UCSD-AML1 (cell line): Measurements from ENCODE around the gene RNF144A.
"Not testable (repeated sequence)": the region's sequence is repeated elsewhere in the genome, so short reads cannot be mapped to it uniquely, and the experiment has no call there.

Source experiments
- DNase-seq: peaks from one replicate; lab custom pipeline; 2025; ENCODE audit not compliant: unreplicated experiment; lab: John Stamatoyannopoulos, UW

The RNF144A gene

DNA sequence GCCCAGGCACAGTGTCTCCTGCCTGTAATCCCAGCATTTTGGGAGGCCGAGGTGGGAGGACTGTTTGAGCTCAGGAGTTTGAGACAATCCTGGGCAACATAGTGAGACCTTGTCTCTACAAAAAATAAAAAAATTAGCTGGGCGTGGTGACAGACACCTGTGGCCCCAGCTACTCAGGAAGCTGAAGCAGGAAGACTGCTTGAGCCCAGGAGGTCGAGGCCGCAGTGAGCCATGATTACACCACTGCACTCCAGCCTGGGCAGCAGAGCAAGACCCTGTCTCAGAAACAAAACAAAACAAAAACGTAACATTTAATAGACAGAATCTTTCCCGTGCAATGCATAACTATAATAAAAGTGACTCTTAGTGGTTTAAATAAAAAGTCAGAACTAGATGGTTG is 84.2 kb downstream of the RNF144A start:
- not testable (repeated sequence) for DNase-seq

DNA sequence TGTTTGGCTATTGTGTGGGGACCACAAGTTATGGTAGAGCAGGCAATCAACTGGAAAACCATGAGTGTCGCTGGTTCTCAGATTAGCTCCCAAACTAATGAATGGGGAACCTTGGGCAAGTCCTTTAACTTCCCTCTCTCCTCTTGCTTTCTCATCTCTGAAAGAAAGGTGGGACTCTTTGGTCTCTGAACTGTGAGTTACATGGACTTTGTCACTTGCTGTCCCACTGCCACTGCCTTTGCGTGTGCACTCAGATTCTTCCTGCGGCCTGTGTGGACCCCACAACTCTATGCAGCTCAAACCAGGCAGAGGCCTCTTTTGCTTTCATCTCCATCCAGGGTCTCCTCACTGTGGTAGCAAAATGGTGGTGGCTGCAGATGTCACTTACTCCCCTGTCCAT is 86.7 kb downstream of the RNF144A start:
- DNase-seq = no peak

DNA sequence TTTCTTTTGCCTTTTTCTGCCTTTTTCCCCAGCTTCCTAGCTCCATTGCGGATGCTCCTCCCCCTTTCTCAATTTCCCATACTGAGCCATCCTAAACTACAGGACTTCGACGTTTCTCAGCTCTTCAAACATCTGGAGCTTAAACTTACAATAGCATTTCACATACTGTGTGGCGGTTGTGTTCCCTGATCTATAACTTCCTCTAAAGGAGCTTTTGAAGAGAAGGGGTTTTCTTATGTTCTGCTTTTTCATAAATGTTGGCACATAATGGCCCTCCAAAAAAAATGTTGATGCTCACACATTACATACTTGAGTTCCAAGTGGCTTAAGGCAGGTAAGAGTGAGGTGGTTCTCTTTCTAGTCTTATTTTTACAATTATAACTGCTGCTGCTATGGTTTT is 87.4 kb downstream of the RNF144A start:
- no peak for DNase-seq

DNA sequence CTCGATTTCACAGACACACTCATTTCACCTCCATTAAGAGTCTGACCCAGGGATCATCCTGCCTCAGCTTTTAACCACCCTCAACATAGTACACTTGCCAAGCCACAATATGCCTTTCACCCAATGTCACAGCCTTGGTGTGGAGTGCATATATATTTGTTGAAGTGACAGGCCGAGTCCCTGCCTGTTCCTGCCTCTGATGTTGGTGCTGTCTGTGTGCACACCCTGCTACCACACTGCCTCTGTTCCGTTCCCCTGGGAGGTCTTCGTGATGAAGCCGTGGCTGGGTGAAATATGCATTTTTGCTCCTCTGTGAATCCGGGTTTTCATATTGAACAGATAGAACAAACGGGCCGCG is 90.3 kb downstream of the RNF144A start:
- DNase-seq = no peak

DNA sequence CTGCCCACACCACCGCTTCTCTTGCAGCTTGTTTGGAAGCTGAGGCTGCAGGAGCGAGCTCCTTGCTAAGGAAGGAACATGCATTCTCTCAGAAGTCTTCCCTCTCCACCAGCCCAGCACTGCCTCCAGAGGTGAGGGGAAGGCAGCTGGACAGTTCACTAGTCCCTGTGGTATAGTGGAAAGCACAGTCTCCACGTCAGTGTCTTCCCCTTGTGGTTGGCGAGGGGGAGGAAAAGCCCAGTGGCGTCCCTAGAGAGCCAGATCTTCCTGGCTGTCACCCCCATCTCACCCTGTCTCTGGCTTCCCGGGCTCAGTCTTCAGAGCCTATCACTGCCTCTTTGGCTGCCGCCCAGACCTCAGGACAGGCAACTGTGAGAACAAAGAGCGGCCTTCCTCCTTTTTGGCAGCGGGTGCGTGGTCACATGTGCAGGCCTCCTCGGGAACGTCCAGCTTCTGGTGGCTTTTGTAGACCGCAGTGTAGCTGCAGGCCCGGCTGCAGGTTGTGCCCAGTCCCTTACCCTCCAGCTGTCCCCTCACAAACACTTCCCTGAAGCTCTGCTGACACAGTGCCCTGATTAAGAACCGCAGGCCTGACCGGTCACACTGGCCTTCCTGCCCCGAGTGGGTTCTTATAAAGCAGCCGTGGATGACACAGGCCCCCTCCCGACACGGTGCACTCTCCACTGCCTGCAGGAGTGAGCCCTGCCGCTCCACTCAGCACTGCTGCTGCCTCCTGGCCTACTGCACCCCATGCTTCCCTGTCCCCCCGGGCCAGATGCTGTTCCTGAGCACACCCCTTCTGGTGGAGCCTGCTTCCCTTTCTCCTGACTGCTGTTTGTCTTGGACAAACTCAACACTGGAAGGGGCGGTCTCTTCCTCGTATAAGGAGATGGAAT is 90.9 kb downstream of the RNF144A start:
- peak; percentile 87 for DNase-seq

DNA sequence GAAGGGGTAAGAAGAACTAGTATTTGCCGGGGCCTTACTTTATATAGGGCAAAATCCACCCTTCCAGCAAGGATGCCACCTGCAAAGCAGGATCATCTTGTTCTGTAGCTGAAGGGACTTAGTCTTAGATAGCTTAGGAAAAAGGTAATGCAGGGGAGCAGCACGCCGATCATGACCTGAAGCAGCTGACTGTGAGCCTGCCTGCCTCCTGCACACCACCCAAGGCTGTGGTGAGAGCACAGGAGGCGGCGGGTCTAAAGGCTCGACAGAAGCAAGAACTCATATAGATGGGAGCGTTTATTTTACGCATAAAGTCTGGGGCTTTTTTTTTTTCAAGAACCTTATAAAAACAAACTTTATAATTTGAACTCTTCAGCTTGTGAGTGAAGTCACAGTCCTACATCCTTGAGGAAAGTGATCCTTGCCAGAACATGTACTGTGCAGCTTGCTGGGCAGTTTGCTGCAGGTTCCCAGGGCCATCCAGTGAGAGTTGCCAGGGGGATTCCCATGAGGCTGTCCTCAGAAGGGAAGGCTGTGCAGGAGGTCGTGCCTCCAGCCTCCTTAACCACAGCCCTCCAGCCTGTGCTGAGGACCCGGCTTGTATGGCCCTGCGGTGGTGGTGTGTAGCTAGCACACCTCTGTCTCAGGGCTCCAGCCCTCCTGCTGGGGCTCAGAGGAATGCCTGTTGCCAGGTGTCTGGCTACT is 92.1 kb downstream of the RNF144A start:
- DNase-seq = no peak

DNA sequence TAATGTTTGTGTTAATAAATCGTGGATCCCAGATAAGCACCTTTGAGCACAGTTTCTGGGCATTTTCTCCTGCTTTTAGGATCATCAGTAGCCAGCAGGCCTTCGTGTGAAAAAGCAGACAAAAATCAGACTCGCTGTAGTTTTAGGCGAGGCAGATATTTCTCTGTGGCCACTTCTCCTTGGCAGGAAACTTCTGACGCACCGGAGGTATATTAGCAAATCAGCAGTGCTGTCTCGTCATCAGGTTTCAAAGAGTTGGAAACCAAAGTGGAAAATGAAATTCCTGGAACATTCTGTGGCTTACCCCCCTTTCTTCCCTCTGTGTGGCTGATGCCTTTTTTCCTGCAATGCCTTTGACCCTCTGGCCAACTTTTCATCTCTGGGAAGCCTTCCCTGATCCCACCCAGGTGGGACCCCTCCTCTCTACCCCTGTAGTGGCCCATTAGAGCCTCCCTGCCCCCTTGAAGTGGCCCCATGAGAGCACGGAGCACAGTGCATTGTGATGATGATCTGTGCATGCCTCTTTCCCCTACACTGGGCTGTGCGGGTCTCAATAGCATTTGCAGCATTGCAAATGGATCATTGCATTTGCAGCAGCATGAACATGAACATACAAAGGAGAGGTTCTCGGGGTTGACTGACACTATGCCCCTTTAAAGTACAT is 93.3 kb downstream of the RNF144A start:
- no peak for DNase-seq

DNA sequence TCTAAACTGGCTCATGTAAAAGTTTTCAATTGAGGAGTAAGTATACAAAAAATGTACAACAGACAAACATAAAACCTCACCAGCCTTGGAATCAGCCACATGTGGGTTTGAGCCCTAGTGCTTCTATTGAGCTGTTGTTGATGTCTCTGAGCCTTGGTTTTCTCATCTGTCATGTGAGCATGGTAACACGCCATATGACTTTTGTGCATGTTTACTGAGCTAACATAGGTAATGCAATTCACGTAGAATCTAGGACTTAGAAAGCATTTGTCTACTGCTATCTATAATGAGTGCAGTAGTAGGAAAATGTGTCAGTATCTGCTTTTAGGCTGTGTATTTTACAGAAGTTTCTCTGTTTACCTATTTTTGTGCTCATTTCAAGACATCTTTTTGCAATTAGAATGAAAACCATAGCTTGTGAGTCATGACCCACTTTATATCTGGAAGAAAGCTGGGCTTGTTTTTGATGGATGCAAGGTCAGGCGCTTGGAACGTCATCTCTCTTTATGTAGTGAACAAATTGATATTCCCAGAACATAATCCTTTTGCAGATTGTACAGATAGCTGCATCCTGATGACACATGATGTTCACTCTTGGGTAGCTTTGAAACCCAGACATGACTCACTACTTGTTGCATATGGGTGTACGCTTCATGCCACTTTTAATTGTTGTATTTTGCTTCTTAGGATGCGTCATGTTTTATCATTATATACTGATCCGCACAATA is 94.3 kb downstream of the RNF144A start:
- DNase-seq = no peak

DNA sequence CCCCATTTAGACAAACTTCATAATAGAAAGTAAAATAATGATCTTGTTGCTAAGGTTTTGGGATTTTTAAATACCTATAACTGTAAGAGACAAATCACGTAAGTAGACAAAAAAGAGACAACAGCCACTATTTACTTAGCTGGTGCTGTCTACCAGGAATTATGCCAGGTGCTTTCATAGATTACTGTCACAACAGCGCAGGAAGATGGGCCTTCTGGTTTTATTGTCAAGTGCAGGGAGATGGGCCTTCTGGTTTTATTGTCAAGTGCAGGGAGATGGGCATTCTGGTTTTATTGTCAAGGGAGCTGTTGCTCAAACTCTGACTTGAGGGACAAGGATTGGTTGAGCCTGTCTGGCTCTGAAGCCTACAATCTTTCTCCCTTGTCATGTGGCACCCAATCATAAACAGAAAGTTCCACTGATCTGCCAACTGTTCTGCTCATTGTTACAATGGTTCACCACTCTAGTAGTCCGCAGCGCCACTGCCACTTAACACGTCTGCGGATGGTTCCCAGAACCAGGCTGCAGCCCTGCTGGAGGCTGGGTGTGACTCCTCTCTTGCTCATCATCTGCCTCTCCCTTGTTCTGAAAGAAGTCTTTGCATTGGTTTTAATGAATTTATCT is 95.0 kb downstream of the RNF144A start:
- DNase-seq = no peak

DNA sequence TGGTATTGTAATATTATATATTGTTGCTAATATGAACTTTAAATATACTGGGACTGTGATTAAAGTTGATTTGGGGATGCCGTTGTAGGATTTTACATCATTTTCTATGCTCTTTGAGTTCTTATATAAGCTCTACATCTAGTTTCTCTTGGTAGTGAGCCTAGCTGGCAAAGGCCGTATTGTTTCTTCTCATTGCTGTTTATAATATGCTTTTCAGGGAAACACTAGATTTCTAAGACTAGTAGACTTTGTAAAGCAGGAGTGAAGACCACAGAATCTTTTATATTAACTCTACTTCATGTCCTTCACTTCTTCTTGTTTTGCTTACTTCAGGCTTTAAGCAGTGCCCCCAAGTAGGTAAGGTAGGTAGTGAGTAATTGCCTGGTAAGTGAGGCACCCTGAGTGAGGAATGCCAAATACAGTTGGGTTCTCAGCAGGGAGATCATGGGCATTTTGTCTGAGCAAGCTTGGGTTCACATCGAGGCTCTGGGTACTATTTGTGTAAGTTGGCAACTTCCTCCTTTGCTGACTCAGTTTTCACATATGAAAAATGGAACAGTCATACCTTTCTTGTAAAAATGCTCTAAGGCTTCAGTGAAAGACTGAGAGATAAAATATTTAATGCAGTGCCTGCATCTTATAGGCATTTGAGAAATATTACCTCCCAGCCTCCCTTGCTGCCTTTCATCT is 96.4 kb downstream of the RNF144A start:
- no peak for DNase-seq

DNA sequence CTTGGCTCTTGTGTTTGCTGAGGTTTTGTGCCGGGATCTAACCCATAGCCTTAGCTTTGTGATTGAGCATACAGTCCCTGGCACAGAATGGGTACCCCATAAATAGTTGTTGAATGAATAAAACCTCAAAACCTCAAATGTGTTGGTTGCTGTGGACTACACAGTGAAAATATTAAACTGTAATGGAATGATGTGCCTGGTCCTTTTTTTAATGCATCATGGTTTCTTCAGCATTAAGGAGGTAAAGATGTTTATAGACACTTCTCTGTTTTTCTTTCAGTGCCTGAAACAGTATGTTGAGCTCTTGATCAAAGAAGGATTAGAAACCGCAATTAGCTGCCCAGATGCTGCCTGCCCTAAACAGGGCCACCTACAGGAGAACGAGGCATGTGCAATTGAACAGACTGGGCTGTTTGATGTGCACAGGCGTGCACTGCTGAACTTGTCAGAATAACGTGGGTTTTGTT is 97.0 kb downstream of the RNF144A start:
- peak; percentile 21 for DNase-seq

DNA sequence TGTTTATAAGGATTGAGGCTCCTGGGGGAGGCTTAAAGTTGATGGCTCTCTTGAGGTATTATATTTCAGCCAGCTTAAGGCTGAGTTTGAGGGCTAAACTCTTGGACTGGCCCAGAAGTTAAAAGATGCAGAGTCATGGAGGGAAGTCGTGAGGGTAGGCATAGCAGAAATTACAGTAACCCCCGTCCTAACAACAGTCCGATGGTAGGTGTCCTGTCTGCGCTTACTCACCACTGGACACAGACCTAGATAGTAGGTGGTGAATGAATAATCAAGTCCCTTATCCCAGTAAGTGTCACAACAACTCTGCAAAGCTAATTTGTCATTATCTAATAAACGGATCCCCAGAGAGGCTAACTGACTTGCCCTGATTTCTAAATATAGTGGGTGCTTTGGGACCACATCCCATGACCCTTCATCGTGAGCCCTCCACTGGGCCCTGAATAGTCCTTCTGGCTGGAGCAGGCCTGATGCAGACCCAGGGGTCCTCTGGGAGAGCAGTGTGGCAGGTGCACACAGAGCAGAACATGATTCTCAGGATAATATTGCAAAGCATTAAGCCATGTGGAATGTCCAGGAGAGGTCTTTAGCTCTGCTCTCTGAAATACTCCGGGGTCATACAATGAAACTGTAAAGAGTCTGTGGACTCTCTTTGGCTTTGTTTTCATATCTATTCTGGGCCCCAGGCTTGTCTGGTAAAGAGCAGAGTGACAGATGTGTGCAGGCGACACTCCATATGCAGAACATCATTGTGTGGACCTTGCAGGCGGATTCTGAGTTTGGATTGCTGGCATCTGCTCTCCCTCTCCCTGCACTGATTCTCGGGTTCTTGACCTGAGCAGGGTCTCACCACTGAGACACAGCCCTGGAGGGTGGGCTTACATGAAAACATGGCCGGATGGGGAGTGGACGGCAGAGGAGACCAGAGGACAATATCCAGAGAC is 98.1 kb downstream of the RNF144A start:
- DNase-seq = no peak

DNA sequence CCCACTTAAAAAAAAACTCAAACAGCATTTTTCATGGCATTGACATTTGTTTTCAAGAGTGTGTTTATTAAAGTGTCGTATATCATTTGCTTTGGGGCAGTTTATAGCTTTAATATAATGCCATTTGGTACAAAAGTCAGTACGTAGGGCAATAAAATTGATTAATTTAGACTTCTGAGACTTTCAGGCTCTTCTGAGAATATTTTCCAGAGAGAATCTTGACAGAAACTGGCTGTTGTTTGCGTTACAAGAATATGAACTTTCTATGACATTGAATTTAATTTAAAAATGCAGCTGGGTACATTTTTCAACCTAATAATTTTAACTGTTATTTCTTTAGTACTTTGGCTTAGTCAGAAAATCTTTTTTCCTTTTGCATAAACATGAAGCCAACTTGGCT is 98.9 kb downstream of the RNF144A start:
- DNase-seq = no peak

DNA sequence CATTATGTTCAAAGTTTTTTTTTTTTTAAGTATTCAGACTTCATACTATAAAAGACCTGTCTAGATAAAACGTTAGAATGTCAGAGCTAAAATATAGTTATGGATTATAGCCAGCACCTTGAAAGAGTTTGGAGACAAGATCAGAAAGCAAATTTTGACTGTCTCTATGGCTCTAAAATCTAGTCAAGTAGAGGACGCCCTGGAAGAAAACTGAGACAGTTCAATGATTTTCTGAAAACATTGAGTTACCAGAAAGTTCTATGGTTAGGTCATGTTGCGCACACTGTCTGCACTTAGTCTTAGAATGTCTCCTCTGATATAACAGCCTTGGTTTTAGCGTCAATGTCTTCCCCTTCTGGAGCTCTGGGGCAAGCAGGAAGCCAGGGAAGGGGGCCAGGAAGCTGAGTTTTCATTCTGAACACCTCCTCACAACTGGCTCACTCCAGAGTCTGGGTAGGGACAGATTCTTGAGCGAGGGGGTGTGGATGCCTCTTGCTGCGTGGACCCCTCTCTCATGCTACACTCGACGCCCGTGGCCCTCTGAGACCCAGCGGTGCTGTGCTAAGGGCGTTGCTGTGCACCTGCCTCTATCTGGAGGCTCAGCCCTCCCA is 99.5 kb downstream of the RNF144A start:
- no peak for DNase-seq

DNA sequence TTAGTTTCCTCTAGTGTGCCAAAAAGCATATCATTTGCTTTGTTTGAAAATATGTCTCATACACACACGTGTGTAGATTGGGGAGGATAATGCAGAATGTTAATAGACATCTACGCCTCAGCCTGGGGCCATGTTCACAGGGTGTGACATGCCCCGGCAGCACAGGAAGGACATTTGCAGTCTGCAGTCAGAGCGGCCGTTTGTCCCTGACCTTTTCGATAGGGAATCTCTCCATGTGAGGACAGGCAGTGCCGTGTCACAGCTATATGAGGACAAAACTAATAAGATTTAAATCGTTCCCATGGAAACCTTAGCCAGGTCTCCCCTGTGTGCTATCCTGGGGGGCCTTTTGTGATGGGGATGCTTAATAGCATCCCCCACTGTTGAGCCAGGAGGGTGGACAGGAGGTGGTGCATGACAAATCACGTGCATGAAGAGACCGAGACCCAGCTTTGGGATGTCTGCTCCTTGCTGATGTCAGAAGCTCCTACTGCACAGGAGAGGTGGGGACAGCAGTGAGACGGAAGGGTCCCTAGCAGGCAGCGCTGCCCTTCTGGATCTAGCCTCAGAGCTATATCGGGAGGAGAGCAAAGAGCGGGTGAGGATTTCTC is 100.6 kb downstream of the RNF144A start:
- DNase-seq = no peak

DNA sequence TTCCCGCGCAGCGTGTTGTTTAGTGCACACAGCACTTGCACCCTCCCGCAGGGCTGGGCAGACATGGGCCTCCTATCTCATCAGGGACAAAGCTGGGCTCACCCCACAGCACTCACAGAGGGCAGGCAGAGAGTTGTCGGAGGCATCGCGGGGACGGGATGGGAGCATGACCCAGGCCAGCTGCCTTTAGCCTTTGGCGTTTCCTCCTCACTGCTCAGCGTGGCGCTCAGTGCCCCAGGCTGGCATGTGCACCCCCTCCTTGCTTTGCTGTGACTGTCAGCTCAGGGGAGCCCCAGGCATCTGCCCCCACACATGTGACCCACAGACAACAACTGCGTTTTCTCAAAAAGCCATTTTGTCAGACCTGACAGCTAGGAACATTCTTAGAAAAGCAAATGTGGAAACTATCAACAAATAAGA is 101.1 kb downstream of the RNF144A start:
- DNase-seq = no peak

DNA sequence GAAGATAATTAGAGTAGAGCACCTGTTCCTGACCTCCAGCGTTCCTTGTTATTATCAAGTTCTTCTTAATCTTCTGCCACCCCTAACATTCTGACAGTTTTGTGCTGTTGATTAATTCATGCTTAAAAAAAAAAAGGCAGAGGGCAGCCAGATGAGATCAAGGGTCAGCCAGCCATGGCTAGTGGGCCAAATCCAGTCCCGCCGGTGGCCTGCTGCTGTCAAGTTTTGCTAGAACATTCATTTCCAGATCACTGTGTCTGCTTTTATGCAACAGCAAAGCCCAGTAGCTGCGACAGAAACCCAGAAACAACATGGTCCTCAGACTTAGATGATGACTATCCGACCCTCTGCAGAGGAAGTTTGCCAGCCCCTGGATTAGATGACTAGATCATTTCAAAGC is 101.6 kb downstream of the RNF144A start:
- DNase-seq = no peak

DNA sequence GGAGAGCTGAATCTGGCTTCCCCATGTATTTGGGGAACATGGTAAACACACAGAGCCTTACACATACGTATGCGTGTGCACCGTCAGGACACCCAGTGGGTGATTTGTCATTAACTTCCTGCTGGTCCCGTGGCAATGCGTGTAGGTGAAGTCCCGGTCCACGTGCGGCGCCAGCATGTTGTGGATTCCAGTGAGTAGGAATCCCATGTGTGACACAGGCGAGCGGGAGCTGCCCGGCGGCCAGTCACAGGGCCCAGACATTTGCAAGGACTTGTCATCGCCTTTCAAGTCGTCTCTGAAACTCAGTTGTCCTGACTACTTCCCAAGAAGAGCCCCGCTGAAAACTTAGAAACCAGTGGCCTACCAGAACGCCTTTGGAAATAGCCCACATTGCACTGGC is 102.0 kb downstream of the RNF144A start:
- DNase-seq = no peak
